GM19395 (cell line): ENCODE measurements around the gene CACNA2D3.
"Not testable (repeated sequence)": the region's sequence is repeated elsewhere in the genome, so short reads cannot be mapped to it uniquely, and the experiment has no call there.

Experiments
- ATAC-seq: cut with Tn5 transposase; IDR thresholded peaks from one replicate; pipeline ENCODE4 v1.9.1; 2021; ENCODE audit warnings: mild to moderate bottlenecking, moderate library complexity; ENCODE audit not compliant: unreplicated experiment

Gene CACNA2D3

GRCh38 chr3:54608041-54608440 lies 485.7 kb downstream of the CACNA2D3 start:
- no peak for ATAC-seq

- ATAC-seq: no peak
Observed at GRCh38 chr3:54619053-54619452, 496.7 kb downstream of the CACNA2D3 start.

GRCh38 chr3:54619531-54619930 lies 497.2 kb downstream of the CACNA2D3 start:
- no peak for ATAC-seq

GRCh38 chr3:54621184-54621583 lies 498.8 kb downstream of the CACNA2D3 start:
- ATAC-seq: no peak

GRCh38 chr3:54622678-54623077 lies 500.3 kb downstream of the CACNA2D3 start:
- no peak for ATAC-seq

GRCh38 chr3:54625805-54626787 lies 503.7 kb downstream of the CACNA2D3 start:
- ATAC-seq: no peak

- ATAC-seq: no peak
Observed at GRCh38 chr3:54628888-54629441, 506.6 kb downstream of the CACNA2D3 start.

- no peak for ATAC-seq
Observed at GRCh38 chr3:54630101-54630623, 507.8 kb downstream of the CACNA2D3 start.

- not testable (repeated sequence) for ATAC-seq
Observed at GRCh38 chr3:54631001-54631400, 508.6 kb downstream of the CACNA2D3 start.

- no peak for ATAC-seq
Observed at GRCh38 chr3:54631516-54632325, 509.4 kb downstream of the CACNA2D3 start.

GRCh38 chr3:54632326-54632665 lies 509.9 kb downstream of the CACNA2D3 start:
- no peak for ATAC-seq

- no peak for ATAC-seq
Observed at GRCh38 chr3:54632834-54633233, 510.5 kb downstream of the CACNA2D3 start.

- ATAC-seq: no peak
Observed at GRCh38 chr3:54633444-54634121, 511.2 kb downstream of the CACNA2D3 start.

GRCh38 chr3:54634122-54634469 lies 511.7 kb downstream of the CACNA2D3 start:
- ATAC-seq: no peak

GRCh38 chr3:54639790-54640372 lies 517.5 kb downstream of the CACNA2D3 start:
- not testable (repeated sequence) for ATAC-seq

- ATAC-seq: no peak
Observed at GRCh38 chr3:54641226-54642014, 519.1 kb downstream of the CACNA2D3 start.

GRCh38 chr3:54642147-54642546 lies 519.8 kb downstream of the CACNA2D3 start:
- no peak for ATAC-seq

GRCh38 chr3:54647721-54648120 lies 525.4 kb downstream of the CACNA2D3 start:
- ATAC-seq: no peak

GRCh38 chr3:54649551-54649950 lies 527.2 kb downstream of the CACNA2D3 start:
- no peak for ATAC-seq
